ENCODE measurements around the gene MTFR1L. TPM values are rescaled to one million over a fixed set of nuclear protein-coding genes. Genes with fewer than 3 reads are reported as not detected.

Gene MTFR1L
- polyA plus RNA-seq, 1 of the 3 experiments (the other 2 are of a cell fraction), result 53.6 TPM

- peak within 1 kb of the TSS; percentile 84 for H3K4me2 ChIP-seq
- WGBS (ENCODE audit: low lambda C conversion rate), result 1% methylated on average over 15 of the region's 75 CpGs
- H3K4me1 ChIP-seq (ENCODE audit: control insufficient read depth in 1 of 2, insufficient read depth in 2 of 2, low read depth in 1 of 2, low read length in 1 of 2), result peaks cover 0 to 23% of the 10 kb centered on the region in 2 experiments; a peak in 1 of 4 replicates
- peak within 1 kb of the TSS; percentile 65 for H3K9ac ChIP-seq
- no peaks in the 10 kb centered on the region for H3K9me3 ChIP-seq
- ChIA-PET POLR2A (interaction anchor here (0.6 to 1.6 kb wide), 9 partner anchors 11 to 147 kb away, joined by 3 to 5 read pairs (median 3); partner anchors contain the start of genes EXTL1, MTFR1L, PAFAH2 and STMN1), CTCF (interaction anchor here (0.9 to 3.1 kb wide), 10 partner anchors 15 to 267 kb away, joined by 3 to 14 read pairs (median 4); partner anchors contain the start of genes PAFAH2 and SELENON)
- H3K27ac ChIP-seq (ENCODE audit: low read depth in 2 of 2, low read length in 1 of 2), result peak within 1 kb of the TSS; percentile 8 to 48; a peak in 2 of 4 replicates
- peak within 1 kb of the TSS; percentile 62 to 66 for H3K4me3 ChIP-seq (ENCODE audit: low read depth in 2 of 2, low read length in 1 of 2)
- H3F3A ChIP-seq (replicated peaks; ENCODE audit: insufficient read depth), result peaks cover 16% of the 10 kb centered on the region
- peak within 1 kb of the TSS; percentile 68; the same call in 1 of the 2 replicates for H2AFZ ChIP-seq (ENCODE audit: low read depth)
- H4K20me1 ChIP-seq (ENCODE audit: insufficient read depth), result no peaks in the 10 kb centered on the region
- no peaks in the 10 kb centered on the region for H3K27me3 ChIP-seq (ENCODE audit: insufficient read depth)
- peaks cover 13% of the 10 kb centered on the region for H3K79me2 ChIP-seq (ENCODE audit: insufficient read depth)
- peak; percentile 92 for DNase-seq
- H3K36me3 ChIP-seq (replicated peaks in 1 of 2; ENCODE audit: control insufficient read depth in 1 of 2, insufficient read depth in 2 of 2, low read length in 1 of 2), result no peaks in the 10 kb centered on the region
- H3K9me2 ChIP-seq, result no peaks in the 10 kb centered on the region
- TF ChIP-seq GATA2 (CRISPR knock-in tag; IDR thresholded peaks at IDR 0.05), result no peak
- TF ChIP-seq RFX5 (IDR thresholded peaks at IDR 0.05; ENCODE audit: low read length), result no peak
- TF ChIP-seq TAF1 (IDR thresholded peaks at IDR 0.05; ENCODE audit: borderline replicate concordance, low read depth, low read length), result peak; percentile 55
- TF ChIP-seq TEAD4 (IDR thresholded peaks at IDR 0.05; ENCODE audit: borderline replicate concordance, insufficient read depth), result no peak
- TF ChIP-seq CHD2 (IDR thresholded peaks at IDR 0.05; ENCODE audit: low read length, partially characterized antibody), result no peak
- TF ChIP-seq, protein P1, sequence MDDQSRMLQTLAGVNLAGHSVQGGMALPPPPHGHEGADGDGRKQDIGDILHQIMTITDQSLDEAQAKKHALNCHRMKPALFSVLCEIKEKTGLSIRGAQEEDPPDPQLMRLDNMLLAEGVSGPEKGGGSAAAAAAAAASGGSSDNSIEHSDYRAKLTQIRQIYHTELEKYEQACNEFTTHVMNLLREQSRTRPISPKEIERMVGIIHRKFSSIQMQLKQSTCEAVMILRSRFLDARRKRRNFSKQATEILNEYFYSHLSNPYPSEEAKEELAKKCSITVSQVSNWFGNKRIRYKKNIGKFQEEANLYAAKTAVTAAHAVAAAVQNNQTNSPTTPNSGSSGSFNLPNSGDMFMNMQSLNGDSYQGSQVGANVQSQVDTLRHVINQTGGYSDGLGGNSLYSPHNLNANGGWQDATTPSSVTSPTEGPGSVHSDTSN (IDR thresholded peaks at IDR 0.05), result no peak
- TF ChIP-seq SMC3 (IDR thresholded peaks at IDR 0.05; ENCODE audit: low read depth, low read length), result no peak
- no peak for TF ChIP-seq FOSL2 (IDR thresholded peaks at IDR 0.05; ENCODE audit: borderline replicate concordance, low read depth)
- no peak for TF ChIP-seq JUND (IDR thresholded peaks at IDR 0.05)
- peak; percentile 70; the same call in 1 of the 2 replicates for TF ChIP-seq USF1 (IDR thresholded peaks at IDR 0.05; ENCODE audit: borderline replicate concordance, low read depth)
- TF ChIP-seq SIN3A (IDR thresholded peaks at IDR 0.05; ENCODE audit: borderline replicate concordance, low read depth, low read length), result no peak
- no peak for TF ChIP-seq IRF3 (IDR thresholded peaks at IDR 0.05; ENCODE audit: low read depth, low read length)
- TF ChIP-seq ELF1 (IDR thresholded peaks at IDR 0.05), result no peak
- TF ChIP-seq, protein P2, sequence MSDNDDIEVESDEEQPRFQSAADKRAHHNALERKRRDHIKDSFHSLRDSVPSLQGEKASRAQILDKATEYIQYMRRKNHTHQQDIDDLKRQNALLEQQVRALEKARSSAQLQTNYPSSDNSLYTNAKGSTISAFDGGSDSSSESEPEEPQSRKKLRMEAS (IDR thresholded peaks at IDR 0.05; ENCODE audit: low read depth), result peak; percentile 96
- TF ChIP-seq YY1 (IDR thresholded peaks at IDR 0.05; ENCODE audit: low read depth), result no peak
- no peak for TF ChIP-seq FOXM1 (IDR thresholded peaks at IDR 0.05; ENCODE audit: low read depth)
- TF ChIP-seq USF2 (IDR thresholded peaks at IDR 0.05; ENCODE audit: borderline replicate concordance, low read depth, low read length), result 0 out of 2 replicates have a peak, but pooled peaks have one; percentile 18
- no peak for TF ChIP-seq RAD21 (IDR thresholded peaks at IDR 0.05; ENCODE audit: low read length)
- no peak for TF ChIP-seq MEF2A (IDR thresholded peaks at IDR 0.05; ENCODE audit: borderline replicate concordance, low read depth)
- TF ChIP-seq, protein P3, sequence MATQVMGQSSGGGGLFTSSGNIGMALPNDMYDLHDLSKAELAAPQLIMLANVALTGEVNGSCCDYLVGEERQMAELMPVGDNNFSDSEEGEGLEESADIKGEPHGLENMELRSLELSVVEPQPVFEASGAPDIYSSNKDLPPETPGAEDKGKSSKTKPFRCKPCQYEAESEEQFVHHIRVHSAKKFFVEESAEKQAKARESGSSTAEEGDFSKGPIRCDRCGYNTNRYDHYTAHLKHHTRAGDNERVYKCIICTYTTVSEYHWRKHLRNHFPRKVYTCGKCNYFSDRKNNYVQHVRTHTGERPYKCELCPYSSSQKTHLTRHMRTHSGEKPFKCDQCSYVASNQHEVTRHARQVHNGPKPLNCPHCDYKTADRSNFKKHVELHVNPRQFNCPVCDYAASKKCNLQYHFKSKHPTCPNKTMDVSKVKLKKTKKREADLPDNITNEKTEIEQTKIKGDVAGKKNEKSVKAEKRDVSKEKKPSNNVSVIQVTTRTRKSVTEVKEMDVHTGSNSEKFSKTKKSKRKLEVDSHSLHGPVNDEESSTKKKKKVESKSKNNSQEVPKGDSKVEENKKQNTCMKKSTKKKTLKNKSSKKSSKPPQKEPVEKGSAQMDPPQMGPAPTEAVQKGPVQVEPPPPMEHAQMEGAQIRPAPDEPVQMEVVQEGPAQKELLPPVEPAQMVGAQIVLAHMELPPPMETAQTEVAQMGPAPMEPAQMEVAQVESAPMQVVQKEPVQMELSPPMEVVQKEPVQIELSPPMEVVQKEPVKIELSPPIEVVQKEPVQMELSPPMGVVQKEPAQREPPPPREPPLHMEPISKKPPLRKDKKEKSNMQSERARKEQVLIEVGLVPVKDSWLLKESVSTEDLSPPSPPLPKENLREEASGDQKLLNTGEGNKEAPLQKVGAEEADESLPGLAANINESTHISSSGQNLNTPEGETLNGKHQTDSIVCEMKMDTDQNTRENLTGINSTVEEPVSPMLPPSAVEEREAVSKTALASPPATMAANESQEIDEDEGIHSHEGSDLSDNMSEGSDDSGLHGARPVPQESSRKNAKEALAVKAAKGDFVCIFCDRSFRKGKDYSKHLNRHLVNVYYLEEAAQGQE (IDR thresholded peaks at IDR 0.05; ENCODE audit: low read depth, low read length), result no peak
- no peak for TF ChIP-seq EP300 (IDR thresholded peaks at IDR 0.05; ENCODE audit: borderline replicate concordance in 1 of 2, low read depth in 1 of 2, low read length in 1 of 2)
- TF ChIP-seq, protein P4, sequence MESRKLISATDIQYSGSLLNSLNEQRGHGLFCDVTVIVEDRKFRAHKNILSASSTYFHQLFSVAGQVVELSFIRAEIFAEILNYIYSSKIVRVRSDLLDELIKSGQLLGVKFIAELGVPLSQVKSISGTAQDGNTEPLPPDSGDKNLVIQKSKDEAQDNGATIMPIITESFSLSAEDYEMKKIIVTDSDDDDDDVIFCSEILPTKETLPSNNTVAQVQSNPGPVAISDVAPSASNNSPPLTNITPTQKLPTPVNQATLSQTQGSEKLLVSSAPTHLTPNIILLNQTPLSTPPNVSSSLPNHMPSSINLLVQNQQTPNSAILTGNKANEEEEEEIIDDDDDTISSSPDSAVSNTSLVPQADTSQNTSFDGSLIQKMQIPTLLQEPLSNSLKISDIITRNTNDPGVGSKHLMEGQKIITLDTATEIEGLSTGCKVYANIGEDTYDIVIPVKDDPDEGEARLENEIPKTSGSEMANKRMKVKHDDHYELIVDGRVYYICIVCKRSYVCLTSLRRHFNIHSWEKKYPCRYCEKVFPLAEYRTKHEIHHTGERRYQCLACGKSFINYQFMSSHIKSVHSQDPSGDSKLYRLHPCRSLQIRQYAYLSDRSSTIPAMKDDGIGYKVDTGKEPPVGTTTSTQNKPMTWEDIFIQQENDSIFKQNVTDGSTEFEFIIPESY (IDR thresholded peaks at IDR 0.05; ENCODE audit: borderline replicate concordance, low read depth), result no peak
Observed at GRCh38 chr1:25875154-25875855, 55.6 kb downstream of the MTFR1L start, which contains the start of gene PAQR7. PAQR7 (minus strand) TSS chr1:25875708; CDS start chr1:25863839, 11,869 bp downstream.
